Astrocyte (in vitro differentiated cells and primary cell): ENCODE measurements around the gene PLD5. TPM values are rescaled to one million over a fixed set of nuclear protein-coding genes. Genes with fewer than 3 reads are reported as not detected.

Experiments used
- DNase-seq: peaks from one replicate; pipeline ENCODE4 v3.0.0-alpha.2; 2010; ENCODE audit warnings: low read depth
- FAIRE-seq: peaks from 2 replicates; lab custom pipeline; 2011; peaks lifted over from hg19 to GRCh38; lab: Jason Lieb, UNC
- H2AFZ ChIP-seq: 2 replicates; pipeline ENCODE4 v1.6.0; 2012; ENCODE audit warnings: low read depth, low read length, inconsistent platforms
- H3K27ac ChIP-seq: 2 replicates; pipeline ENCODE4 v1.5.1; 2011; ENCODE audit warnings: low read depth, low read length, inconsistent platforms
- H3K27me3 ChIP-seq: 2 replicates; pipeline ENCODE4 v1.6.0; 2011; ENCODE audit warnings: low read length, inconsistent platforms; ENCODE audit not compliant: insufficient read depth
- H3K36me3 ChIP-seq: 2 replicates; pipeline ENCODE4 v1.5.1; 2011; ENCODE audit warnings: low read length, inconsistent platforms; ENCODE audit not compliant: insufficient read depth
- H3K4me1 ChIP-seq: 2 replicates; pipeline ENCODE4 v1.5.1; 2011; ENCODE audit warnings: low read length, inconsistent platforms; ENCODE audit not compliant: insufficient read depth
- H3K4me2 ChIP-seq: 2 replicates; pipeline ENCODE4 v1.6.0; 2012; ENCODE audit warnings: low read length, inconsistent platforms
- H3K4me3 ChIP-seq: 2 replicates; pipeline ENCODE4 v1.5.1; 2011; ENCODE audit warnings: low read depth, mild to moderate bottlenecking, low read length, inconsistent platforms; ENCODE audit not compliant: insufficient read depth
- H3K79me2 ChIP-seq: 2 replicates; pipeline ENCODE4 v1.6.0; 2012; ENCODE audit warnings: mild to moderate bottlenecking, low read length, inconsistent platforms; ENCODE audit not compliant: insufficient read depth
- H3K9ac ChIP-seq: 2 replicates; pipeline ENCODE4 v1.6.0; 2012; ENCODE audit warnings: mild to moderate bottlenecking, low read length, inconsistent platforms
- H3K9me3 ChIP-seq: 2 replicates; pipeline ENCODE4 v1.5.1; 2012; ENCODE audit warnings: low read depth, mild to moderate bottlenecking, low read length, inconsistent platforms; ENCODE audit not compliant: insufficient read depth
- H4K20me1 ChIP-seq: 2 replicates; pipeline ENCODE4 v1.6.0; 2012; ENCODE audit warnings: low read length, inconsistent platforms; ENCODE audit not compliant: insufficient read depth
- H3K27ac Mint-ChIP-seq: one replicate; pipeline ENCODE4 v1.8.0; 2021; ENCODE audit warnings: mild to moderate bottlenecking, mixed read lengths; ENCODE audit not compliant: unreplicated experiment
- H3K27me3 Mint-ChIP-seq: one replicate; pipeline ENCODE4 v1.8.0; 2021; ENCODE audit warnings: low read depth, mixed read lengths; ENCODE audit not compliant: unreplicated experiment
- H3K36me3 Mint-ChIP-seq: one replicate; pipeline ENCODE4 v1.8.0; 2021; ENCODE audit warnings: low read depth, mixed read lengths; ENCODE audit not compliant: unreplicated experiment
- H3K4me1 Mint-ChIP-seq: one replicate; pipeline ENCODE4 v1.8.0; 2021; ENCODE audit warnings: low read depth, mixed read lengths; ENCODE audit not compliant: unreplicated experiment
- H3K4me3 Mint-ChIP-seq: one replicate; pipeline ENCODE4 v1.8.0; 2021; ENCODE audit warnings: mild to moderate bottlenecking, moderate library complexity, mixed read lengths; ENCODE audit not compliant: unreplicated experiment
- H3K9me3 Mint-ChIP-seq: one replicate; pipeline ENCODE4 v1.8.0; 2021; ENCODE audit warnings: mild to moderate bottlenecking, mixed read lengths; ENCODE audit not compliant: unreplicated experiment
- CTCF ChIP-seq: IDR thresholded peaks from 2 replicates; pipeline ENCODE4 v1.5.1; 2011; ENCODE audit warnings: low read depth, mild to moderate bottlenecking, inconsistent platforms, low read length, moderate library complexity; ENCODE audit not compliant: insufficient read depth
- EZH2 ChIP-seq: IDR thresholded peaks from 2 replicates; pipeline ENCODE4 v1.6.1; 2012; ENCODE audit warnings: mild to moderate bottlenecking, low read length, inconsistent platforms; ENCODE audit not compliant: insufficient read depth
- total RNA-seq: library from RNA; stranded (reverse); gene quantifications from 2 replicates; pipeline ENCODE4 v1.2.1, GENCODE V29; 2021

PLD5 gene
- total RNA-seq, 1 donor from 2014 or later: 4.9 TPM

- Histone ChIP-seq H3K36me3 (no peaks in the 10 kb centered on the region), H3K4me3 (no peak overlapping the region), H3K9me3 (no peaks in the 10 kb centered on the region), H4K20me1 (no peaks in the 10 kb centered on the region), H3K79me2 (no peaks in the 10 kb centered on the region), H3K4me1 (no peaks in the 10 kb centered on the region), H3K27me3 (no peaks in the 10 kb centered on the region), H2AFZ (no peak overlapping the region), H3K27ac (no peak overlapping the region), H3K9ac (no peak overlapping the region), H3K4me2 (no peak overlapping the region)
- FAIRE-seq (no peak), DNase-seq (no peak)
- Mint-ChIP-seq H3K27ac (no peak overlapping the region), H3K27me3 (no peaks in the 10 kb centered on the region), H3K9me3 (peaks cover 2% of the 10 kb centered on the region), H3K36me3 (no peaks in the 10 kb centered on the region), H3K4me3 (no peak overlapping the region), H3K4me1 (peaks cover 5% of the 10 kb centered on the region)
- no peak for TF ChIP-seq CTCF
- TF ChIP-seq EZH2: no peak
Observed at GRCh38 chr1:242477944-242478343, 46.6 kb downstream of the PLD5 start.

GRCh38 chr1:242470774-242471173, 53.7 kb downstream of the PLD5 start:
- no peak overlapping the region for H3K4me2 ChIP-seq
- no peak overlapping the region for H2AFZ ChIP-seq
- H3K9ac ChIP-seq: no peak overlapping the region
- H3K4me1 ChIP-seq: no peaks in the 10 kb centered on the region
- Mint-ChIP-seq H3K36me3 (no peaks in the 10 kb centered on the region), H3K4me3 (no peak overlapping the region), H3K4me1 (no peaks in the 10 kb centered on the region), H3K9me3 (no peaks in the 10 kb centered on the region), H3K27me3 (no peaks in the 10 kb centered on the region), H3K27ac (no peak overlapping the region)
- no peak for FAIRE-seq
- TF ChIP-seq EZH2: no peak
- no peak for TF ChIP-seq CTCF
- no peak overlapping the region for H3K27ac ChIP-seq
- no peaks in the 10 kb centered on the region for H3K27me3 ChIP-seq
- no peaks in the 10 kb centered on the region for H3K79me2 ChIP-seq
- H3K4me3 ChIP-seq: no peak overlapping the region
- no peaks in the 10 kb centered on the region for H3K9me3 ChIP-seq
- no peak for DNase-seq
- no peaks in the 10 kb centered on the region for H4K20me1 ChIP-seq
- no peaks in the 10 kb centered on the region for H3K36me3 ChIP-seq

GRCh38 chr1:242468784-242469183, 55.7 kb downstream of the PLD5 start:
- Histone ChIP-seq H2AFZ (no peak overlapping the region), H3K9ac (no peak overlapping the region), H3K79me2 (no peaks in the 10 kb centered on the region), H3K27ac (no peak overlapping the region), H3K36me3 (no peaks in the 10 kb centered on the region), H3K4me2 (no peak overlapping the region), H4K20me1 (no peaks in the 10 kb centered on the region), H3K4me1 (no peaks in the 10 kb centered on the region), H3K9me3 (no peaks in the 10 kb centered on the region), H3K4me3 (no peak overlapping the region), H3K27me3 (no peaks in the 10 kb centered on the region)
- Mint-ChIP-seq H3K36me3 (no peaks in the 10 kb centered on the region), H3K4me3 (no peak overlapping the region), H3K27me3 (no peaks in the 10 kb centered on the region), H3K4me1 (no peaks in the 10 kb centered on the region), H3K9me3 (no peaks in the 10 kb centered on the region), H3K27ac (no peak overlapping the region)
- DNase-seq (no peak), FAIRE-seq (no peak)
- TF ChIP-seq EZH2 (no peak), CTCF (no peak)
